H1 (cell line): Measurements from ENCODE around the gene CGNL1. TPM values are rescaled to one million over a fixed set of nuclear protein-coding genes. Genes with fewer than 3 reads are reported as not detected.

Source experiments
- SRF ChIP-seq: IDR thresholded peaks from 2 replicates; pipeline ENCODE4 v1.6.1; 2011; ENCODE audit warnings: mild to moderate bottlenecking, low read depth, low read length, moderate library complexity
- polyA plus RNA-seq, 7 experiments: library from polyadenylated mRNA; depleted of rRNA in 3 of 7; stranded (reverse) in 5 of 7; unstranded in 2 of 7; fragments of >200 nt in 5 of 7; fragments of 200-250 nt in 2 of 7; gene quantifications; 1 replicate in 5 of 7; 2 replicates in 1 of 7; 4 replicates in 1 of 7; pipeline versions ENCODE4 v1.2.1 to v1.2.3, GENCODE V29; 2011 to 2013; ENCODE audit warnings: missing spikeins in 2 of 7, mixed read lengths in 2 of 7
- total RNA-seq: library from RNA; stranded (reverse); fragmentation: NEBNext Ultra II Directional; extraction: Animal tissue kit (Norgen Biotek cat#: 25700); gene quantifications from 2 replicates; pipeline ENCODE4 v1.2.1, GENCODE V29; 2021

The CGNL1 gene
- total and polyA plus RNA-seq, 2 of the 8 experiments (the other 6 are each of a cell fraction or from before 2014, with no cell fraction given), result 21.8 to 75.6 TPM

- TF ChIP-seq SRF, result no peak
These were observed 184.9 kb downstream of the CGNL1 start (continued) for GRCh38 chr15:57561041-57561711.
